NCI-H128 (cell line): ENCODE results near the gene SLC35F4.
"Not testable (repeated sequence)": the region's sequence is repeated elsewhere in the genome, so short reads cannot be mapped to it uniquely, and the experiment has no call there.

ENCODE experiments used
- DNase-seq: peaks from one replicate; lab custom pipeline; 2025; ENCODE audit not compliant: unreplicated experiment; lab: John Stamatoyannopoulos, UW

SLC35F4 gene

DNA sequence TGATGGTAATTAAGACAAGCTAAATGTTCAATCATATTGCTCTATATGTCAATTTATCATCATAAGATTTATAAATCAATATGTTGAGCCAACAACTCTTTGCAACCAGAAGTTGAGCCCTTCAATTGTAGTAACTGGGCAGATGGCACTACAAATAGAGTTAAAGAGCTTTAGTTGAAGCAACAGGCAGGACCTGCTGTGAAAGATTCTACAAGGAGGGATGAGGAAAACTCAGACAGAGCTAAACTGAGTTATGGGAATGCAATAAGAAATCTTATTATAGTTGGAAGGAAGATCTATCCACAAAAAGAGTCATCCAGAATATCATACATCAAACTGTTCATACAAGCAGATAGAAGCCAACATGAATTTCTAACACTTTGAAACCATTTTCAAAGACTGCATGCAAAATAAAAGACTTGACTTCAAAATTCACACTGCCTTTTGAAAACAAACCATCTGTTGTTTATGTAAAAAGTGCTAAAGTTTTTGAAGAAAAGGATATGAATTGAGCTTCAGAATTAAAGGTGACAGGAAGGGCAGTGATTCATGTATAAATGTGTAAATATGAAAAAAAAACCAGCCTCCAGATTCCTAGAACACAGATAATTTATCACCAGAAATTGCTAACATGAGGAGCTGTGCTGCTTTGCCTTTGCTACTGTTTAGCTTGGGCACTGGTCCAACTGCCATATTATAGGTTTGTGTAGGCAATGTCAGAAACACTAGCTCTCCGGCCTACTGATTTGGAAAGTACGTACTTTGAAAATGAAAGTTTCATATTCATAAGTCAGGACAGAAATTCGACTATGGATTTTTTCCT is 133.2 kb downstream of the SLC35F4 start:
- no peak for DNase-seq

DNA sequence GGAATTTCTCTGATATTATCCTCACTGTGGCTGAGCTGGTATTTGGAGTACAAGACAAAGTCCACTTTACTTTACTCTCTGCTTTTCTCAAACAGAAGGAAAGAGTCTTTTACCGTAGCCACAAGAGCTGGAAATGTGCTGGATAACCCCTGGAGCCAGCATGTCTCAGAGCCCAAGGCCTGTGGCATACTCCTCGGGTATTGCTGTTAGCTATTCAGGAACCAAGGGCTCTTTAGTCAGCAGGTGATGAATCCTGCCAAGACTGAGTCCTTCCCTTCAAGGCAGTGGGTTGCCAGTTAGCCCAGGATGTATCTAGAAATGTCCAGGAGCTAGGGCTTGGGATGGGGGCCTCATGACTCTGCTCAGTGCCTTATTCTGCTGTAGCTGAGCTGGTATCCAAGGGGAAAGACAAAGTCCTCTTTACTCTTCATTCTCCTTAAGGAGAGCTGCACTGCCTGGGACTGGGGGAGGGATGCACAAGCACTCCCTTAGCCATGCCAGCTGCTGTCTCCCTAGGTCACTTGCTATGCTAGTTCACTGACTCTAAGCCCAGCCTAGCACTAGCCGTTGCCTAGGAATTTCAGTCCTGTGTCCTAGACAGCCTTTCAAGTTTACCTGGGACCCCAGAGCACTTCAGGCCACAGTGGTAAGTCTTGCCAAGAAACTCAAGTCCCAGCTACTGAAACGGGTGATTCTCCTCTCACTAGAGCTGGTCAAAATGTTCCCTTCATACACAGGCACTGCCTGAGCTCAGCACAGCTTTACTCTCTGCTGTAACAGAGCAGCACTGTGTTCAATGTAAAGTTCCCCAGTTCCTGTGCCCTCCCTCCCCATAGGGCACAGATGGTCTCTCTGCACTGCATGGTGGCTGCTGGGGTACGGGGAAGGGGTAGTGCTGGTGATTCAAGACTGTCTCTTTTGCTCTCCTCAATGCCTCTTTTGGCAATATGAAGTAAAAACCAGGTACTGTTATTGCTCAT is 136.4 kb downstream of the SLC35F4 start:
- DNase-seq: no peak

DNA sequence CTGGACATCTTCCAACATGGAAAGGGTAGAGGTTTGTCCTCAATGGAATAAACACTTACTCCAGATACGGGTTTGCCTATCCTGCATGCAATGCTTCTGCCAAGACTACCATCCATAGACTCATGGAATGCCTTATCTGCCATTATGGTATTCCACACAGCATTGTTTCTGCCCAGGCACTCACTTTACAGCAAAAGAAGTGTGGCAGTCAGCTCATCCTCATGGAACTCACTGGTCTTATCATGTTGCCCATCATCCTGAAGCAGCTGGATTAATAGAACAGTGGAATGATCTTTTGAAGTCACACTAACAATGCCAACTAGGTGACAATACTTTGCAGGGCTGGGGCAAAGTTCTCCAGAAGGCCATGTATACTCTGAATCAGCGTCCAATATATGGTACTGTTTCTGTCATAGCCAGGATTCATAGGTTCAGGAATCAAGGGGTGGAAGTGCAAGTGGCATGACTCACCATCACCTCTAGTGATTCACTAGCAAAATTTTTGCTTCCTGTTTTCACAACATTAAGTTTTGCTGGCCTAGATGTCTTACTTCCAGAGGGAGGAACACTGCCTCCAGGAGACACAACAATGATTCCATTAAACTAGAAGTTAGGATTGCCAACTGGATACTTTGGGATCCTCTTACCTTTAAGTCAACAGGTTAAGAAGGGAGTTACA is 140.4 kb downstream of the SLC35F4 start:
- no peak for DNase-seq

DNA sequence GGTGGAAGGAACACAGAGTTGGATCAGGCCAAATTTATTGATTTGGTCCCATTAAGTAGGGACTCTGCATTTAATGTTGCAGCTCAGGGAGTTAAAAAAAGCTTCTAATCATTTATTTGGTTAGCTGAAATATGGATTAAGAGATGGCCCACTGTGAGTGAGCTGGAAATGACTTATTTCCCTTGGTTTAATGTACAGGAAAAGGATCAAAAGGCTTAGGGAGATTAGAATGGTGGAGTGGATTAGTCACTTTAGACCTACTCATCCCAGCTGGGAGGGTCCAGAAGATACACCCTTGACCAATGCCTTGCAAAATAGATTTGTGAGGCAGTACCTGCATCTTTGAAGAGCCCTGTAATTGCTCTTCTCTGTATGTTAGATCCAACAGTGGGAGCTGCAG is 143.8 kb downstream of the SLC35F4 start:
- DNase-seq: not testable (repeated sequence)

DNA sequence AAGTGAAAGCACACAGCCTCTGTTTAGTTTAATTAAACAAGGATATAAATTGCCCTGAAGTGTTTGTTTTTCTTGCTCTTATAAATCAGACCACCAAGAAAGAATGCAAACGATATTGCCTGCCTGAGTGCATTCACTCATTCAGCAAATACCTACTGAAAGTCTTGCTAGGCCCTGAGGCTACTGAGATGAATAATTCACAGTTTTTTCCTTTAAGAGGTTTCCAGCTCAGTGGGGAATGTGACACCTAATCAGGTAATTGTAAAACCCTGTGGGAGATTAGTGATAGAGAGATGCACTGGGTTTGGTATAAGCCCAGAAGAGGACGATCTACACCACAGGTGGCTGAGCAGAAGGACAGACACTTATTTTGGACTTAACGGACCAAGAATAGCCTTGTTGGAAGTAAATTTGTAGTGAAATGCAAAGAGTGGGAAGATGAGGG is 151.4 kb downstream of the SLC35F4 start:
- DNase-seq: no peak

DNA sequence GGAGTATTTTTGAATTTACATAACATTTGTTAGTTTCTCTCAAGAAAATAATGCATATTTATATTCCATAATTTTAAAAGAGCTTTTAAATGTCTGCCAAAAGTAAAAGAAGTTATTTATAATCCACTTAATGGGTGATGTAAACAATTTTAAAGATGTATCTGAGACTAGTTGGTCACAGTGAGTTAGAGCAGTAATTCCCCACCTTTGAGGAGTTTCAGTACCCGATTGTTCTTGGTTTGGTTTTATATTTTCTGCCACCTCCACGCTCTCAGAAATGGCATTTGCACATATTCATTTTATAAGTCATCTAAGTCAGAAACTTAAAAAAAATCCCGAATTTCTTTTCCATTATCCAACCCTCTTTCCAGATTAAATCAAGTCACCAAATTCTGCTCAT is 153.2 kb downstream of the SLC35F4 start:
- no peak for DNase-seq

DNA sequence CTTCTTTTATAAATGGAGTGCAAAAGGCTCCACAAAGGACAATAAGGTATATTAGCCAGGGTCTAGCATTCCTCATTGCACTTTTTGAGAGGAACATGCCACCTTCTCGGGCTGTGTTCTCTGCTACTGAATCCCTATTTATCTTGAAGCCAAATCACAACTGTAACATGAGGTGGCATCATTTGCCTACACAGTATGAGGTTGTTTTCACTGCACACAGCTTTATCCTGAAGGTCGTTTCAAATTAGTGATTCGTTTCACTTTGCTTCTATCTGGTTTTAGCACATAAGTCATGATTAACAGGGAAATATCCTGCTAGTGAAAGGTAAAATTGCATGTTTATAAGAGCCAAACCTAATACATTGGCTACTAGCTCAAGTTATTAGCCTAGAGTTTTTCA is 153.8 kb downstream of the SLC35F4 start:
- DNase-seq: no peak

DNA sequence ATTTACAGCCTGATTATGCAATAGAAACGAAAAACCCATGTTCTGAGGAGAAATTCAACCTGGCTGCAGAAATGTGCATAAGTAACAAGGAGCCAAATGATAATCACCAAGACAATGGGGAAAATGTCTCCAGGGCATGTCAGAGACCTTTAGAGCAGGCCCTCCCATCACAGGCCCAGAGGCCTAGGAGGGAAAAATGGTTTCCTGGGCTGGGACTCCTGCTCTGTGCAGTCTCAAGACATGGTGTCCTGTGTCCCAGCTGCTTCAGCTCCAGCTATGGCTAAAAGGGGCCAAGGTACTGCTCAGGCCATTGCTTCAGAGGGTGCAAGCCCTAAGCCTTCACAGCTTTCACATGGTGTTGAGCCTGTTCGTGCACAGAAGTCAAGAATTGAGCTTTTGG is 156.0 kb downstream of the SLC35F4 start:
- DNase-seq: no peak

DNA sequence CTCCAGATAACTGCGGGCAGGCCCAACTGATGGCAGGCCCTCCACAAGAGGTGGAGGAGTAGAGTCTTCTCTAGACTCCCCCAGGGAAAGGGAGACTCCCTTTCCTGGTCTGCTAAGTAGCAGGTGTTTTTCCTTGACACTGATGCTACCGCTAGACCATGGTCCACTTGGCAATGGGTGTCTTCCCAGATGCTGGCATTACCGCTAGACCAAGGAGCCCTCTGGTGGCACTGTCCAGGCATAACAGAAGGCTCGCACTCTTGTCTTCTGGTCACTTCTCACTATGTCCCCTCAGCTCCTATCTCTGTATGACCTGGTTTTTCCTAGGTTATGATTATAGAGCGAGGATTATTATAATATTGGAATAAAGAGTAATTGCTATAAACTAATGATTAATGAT is 156.8 kb downstream of the SLC35F4 start:
- not testable (repeated sequence) for DNase-seq

DNA sequence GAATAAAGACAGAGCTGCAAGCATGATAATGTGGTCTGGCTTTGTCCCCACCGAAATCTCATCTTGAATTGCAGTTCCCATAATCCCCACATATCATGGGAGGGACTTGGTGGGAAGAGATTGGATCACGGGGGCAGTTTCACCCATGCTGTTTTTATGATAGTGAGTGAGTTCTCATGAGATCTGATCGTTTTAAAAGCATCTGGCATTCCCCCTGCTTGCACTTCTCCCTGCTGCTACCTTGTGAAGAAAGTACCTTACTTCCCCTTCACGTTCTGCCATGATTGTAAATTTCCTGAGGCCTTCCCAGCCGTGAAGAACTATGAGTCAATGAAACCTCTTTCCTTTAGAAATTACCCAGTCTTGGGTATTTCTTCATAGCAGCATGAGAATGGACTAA is 158.7 kb downstream of the SLC35F4 start:
- DNase-seq: no peak

DNA sequence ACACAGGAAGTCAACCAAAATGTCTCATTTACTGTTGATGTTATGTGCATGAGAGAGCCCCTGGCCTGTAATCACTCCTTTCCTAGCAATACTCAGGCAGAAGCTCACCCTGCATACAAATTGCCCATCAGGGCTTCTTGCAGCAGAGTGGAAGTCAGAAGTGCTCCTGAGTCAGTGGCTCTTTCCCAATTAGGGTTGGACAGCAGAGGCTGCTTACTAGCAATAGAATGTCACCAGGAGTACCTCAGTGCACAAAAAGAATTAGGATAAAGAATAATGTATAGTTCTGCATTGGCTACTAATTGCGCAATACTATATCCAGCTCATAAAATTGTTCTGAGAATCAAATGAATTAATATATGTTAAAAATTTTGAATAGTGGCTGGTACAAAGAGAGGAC is 161.1 kb downstream of the SLC35F4 start:
- no peak for DNase-seq

DNA sequence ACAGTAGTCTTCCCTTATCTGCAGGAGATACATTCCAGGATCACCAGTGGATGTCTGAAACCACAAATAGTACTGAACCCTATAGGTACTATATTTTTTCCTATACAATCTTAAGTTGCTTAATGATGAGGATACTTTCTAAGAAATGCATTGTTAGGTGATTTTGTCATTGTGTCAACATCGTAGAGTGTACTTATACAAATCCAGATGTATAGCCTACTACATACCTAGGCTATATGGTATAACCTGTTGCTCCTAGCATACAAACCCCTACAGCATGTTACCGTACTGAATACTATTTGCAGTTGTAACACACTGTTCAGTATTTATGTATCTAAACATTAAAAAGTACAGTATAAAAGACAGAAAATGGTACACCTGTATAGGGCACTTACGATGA is 165.9 kb downstream of the SLC35F4 start:
- DNase-seq: no peak

DNA sequence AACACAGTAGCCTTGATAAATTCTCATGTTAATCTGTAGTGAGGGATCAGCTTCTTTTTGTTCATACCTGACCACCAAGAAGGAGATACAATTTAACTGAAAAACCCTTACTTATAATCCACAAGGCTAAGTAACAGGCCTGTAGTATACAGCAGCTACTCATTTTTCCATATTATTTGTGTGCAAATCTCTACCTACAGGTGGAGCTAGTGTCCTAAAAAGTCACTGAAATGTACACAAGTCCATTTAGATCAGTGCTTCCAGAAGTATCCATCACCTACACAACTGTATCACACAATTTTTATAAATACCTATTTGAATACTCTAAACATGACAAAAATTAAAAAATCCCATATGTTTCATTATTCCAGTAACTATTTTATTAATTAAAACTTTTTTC is 173.2 kb downstream of the SLC35F4 start:
- DNase-seq: no peak

DNA sequence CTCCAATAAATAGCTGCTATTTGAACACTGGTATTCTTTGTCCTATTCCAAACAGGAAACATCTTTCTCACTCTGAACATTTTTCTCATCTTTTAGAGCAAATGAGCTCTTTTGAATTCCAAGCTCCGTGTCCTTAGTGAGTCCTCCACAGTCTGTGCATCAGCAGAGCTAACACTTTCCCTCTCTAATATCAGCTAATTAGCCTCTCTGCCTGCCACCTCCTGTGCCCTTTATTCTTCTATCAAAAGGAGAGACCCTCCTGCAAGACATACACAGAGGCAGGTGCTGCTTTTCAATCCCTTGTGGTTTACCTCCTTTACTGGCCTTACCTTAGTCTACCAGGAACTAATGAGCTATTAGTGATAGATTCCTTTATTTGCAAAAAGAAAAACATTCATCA is 178.5 kb downstream of the SLC35F4 start:
- DNase-seq: no peak

DNA sequence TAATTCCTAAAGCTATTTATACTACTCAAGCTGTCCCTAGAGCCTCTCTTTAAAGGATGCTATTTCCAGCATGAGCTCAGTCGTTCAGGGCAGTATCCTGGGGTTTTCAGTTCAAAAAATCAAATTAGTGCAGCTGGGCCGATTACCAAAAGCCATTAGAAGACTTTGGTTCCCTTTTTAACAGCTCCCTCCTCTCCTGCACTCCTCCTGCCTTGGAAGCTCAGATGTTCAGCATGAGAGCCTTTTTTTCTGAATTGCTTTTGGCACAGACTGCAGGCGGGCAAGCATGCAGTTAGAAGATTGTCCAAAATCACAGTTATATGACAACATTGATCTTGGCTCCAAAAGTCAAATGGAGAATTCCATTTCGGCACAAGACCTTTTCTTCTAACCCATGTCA is 179.6 kb downstream of the SLC35F4 start:
- no peak for DNase-seq

DNA sequence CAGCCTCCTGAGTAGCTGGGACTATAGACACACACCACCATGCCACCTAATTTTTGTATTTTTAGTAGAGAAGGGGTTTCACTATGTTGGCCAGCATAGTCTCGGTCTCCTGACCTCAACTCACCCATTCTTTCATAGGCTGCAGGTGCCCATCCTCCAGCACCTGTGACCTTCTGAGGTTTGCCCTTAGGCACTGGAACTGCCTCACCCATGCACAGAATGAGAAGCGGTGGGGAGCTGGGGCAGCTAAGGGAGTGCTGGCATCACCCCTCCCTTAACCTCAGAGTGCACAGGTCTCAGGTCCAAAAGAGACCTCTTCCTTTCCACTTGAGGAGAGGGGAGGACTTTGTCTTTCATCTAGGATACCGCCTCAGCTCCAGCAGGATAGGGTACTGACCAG is 194.9 kb downstream of the SLC35F4 start:
- DNase-seq: no peak

DNA sequence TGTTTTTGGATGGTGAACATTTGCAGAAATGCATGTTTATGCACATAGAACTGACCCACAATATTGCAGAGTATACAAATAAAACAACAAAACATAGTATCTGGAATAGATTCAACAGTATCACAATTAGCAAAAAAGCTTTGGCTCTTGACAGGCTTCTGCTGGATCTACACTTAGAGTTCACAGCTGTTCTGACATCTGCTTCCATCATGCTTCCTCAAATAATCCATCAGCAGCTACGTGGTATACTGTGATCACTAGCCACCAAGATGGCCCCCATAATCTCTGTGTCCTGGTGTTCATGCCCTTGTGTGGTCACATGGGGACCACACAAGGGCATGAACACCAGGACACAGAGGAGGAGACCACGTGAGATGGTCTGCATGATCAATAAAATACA is 205.7 kb downstream of the SLC35F4 start:
- no peak for DNase-seq

DNA sequence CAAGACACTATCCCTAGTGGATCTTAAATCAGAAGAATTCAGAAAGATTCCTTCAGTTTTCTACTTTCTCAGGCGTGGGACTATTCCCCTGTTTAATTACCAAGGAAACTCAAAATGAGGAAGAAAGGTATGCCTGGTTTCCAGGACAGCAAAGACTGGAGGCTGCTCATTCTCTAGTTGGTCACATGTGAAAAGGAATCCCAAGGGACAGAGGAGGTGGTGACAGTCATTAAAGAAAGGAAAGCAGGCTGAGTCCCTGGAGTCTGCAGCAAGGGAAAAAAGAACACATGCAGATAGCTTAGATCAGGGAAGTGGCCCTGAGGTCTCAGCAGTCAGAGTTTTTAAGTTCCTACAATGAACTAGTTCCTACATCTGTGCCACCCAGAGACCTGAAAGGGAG is 206.8 kb downstream of the SLC35F4 start:
- no peak for DNase-seq

DNA sequence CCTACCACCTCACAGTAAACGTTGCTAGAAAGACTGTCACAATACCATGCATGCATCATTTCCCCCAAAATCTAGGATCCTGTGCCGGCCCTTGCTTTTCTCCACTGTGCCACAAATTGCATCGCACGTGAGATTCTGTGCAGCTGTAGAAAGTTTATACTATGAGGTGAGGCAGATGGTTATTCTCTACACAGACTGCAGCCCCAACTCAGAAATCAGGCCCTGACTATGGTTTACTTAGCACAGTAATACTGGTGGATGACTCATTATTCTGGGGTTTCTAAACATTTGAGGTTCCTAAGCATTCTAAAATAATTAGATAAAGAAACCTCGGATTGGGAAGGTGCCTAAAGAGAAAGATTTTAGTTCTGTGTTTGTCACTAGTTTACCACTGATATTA is 208.4 kb downstream of the SLC35F4 start:
- no peak for DNase-seq

DNA sequence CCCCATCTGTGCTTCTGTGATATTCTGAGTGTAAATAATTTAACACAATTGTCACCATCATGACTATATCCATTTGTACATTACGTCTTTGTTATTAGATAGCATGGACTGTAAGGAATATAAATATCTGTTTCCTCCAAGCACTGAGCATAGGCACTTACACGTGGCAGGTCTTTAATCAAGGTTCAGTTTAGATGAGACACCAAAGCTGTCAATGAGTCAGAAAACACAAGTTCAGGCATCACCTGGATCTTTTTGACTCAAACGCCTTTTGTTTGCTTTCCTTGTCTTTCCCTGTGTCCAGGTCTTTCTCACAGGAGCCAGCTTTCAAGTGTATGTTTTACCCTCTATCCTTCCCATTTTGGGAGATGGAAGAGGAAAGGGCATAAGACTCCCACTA is 209.0 kb downstream of the SLC35F4 start:
- no peak for DNase-seq

DNA sequence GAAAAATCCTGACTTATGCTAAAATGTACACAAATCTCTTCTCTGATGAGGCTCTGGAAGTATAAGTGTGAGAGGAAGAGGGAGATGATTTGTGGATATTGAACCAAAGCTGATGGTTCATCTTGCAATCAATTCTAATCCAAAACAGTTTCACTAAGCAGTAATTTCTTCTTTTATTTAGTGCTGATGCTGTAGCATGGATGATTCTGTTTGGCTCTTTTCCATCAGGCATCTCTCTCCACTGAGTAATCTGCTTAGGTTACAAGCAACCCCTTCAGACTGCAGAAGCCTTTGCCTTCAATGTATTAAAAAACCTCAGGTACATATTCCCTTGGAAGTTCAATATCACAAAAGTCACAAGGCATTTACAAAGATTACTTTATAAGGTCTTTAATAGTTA is 213.1 kb downstream of the SLC35F4 start:
- DNase-seq: no peak
